Right kidney (tissue), 1 donor: Measurements from ENCODE around the gene NLRP9.

Experiments
- DNase-seq: peaks from one replicate; pipeline ENCODE4 v3.0.0-alpha.2; 2016

NLRP9 gene

DNA sequence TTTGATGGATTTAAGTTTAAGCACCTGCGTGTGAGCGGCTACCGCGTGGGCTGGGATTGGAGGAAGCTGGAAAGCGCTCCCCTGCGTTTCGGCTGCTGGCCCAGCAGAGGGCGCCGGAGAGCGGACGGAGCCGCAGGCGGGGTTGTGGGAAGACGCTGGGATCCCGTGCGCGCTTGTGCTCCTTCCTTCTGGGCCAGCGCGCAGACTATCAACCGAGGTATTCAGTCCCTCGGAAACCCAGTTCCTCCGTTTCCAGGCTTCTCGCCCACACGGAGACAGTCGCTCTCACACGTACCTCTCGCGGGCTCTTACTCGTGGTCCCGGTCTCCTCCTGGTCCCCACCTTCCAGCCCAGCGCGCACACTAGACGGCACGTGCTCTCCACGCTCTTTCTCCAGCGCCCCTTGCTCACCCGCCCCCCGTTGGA lies 34.4 kb downstream of the NLRP9 start:
- peak; percentile 44 for DNase-seq

DNA sequence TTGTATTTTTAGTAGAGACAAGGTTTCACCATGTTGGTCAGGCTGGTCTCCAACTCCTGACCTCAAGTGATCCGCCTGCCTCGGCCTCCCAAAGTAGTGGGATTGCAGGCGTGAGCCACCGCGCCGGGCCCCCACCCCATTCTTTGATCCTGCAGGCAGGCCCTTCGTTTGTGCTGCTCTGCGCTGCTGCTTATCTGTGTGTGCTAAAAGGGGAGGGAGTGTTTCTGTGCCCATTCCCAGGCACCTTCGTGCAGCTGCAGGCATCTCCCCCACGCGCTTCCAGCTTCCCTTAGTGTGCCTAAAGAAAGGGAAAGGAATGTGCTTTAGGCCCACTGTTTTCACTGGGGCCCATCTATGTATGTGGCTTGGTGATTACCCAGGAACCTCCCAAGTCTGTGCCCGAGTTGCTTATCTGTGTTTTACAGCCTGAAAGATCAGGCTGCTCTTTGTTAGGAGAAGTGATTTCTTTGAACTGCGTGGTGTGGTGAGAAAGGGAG lies 36.0 kb downstream of the NLRP9 start:
- no peak for DNase-seq

DNA sequence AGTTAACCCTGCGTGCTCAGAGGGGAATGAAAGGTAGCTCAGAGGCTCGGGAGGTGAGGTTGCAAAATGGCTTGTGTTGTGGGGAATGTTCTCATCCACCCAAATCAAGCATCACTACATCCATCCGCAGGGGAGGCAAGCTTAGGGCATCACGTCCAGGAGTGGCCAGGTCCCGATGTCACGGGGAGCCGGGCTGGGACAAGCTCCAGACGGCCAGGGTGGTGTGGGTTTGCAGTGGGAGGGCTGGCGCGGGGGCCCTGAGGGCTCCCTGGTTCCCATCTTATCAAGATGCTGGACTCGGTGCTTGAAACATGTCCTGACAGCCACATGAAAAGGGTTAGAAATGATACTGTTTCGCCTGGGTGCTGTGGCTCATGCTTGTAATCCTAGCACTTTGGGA lies 37.4 kb downstream of the NLRP9 start:
- no peak for DNase-seq

DNA sequence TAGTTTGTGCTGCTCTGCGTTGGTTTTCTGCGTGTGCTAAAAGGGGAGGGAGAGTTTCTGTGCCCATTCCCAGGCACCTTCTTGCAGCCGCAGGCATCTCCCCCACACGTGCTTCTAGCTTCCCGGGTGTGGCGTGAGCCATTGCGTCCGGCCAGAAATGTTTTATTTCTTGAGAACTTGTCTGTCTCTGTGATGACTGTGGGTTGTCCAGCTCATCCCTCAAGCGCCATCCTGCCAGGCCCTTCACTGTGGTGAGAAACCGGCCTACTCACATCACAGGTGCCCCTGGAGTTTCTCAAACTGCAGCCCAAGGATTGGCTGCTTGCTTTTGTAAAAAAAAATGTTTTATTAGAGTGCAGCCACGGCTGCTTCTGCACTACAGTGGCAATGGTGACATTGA lies 39.0 kb downstream of the NLRP9 start:
- no peak for DNase-seq

DNA sequence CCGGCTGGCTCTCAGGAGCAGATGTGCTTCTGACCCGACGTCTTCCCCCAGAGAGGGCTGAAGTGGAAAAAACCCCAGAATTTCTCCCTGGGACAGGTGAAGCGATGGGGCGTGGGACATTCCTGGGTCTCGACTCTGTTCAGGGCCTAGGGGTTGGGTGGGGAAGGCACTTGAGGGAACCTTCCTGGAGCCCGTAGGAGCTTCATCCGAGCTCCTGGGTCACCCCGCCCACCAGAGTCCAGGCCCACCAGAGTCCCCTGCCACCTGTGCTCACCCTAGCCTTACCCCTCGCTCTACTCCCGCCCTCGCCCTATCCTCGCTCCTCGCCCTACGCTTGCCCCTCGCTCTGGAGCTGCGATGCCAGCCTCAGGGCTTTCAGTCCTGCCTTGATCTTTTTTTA lies 39.9 kb downstream of the NLRP9 start:
- DNase-seq: no peak

DNA sequence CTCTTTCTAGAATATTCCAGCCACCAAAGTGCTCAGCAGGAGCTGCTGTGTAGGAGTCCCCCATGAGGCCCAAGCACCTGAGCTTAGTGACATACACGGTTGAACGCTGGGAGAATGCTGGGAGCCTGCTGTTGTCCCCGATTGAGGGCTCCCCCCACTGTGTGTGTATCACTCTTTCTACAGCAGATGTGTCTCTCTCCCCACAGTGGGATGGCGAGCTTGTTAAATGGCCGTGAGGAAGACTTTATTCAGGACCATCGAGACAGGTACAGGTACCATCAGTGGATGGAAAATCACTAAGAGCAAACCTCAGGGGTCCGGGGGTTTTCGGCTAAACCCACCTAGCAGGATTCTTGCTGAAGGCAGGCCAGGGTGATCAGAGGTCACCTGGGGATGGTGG lies 40.5 kb downstream of the NLRP9 start:
- no peak for DNase-seq

DNA sequence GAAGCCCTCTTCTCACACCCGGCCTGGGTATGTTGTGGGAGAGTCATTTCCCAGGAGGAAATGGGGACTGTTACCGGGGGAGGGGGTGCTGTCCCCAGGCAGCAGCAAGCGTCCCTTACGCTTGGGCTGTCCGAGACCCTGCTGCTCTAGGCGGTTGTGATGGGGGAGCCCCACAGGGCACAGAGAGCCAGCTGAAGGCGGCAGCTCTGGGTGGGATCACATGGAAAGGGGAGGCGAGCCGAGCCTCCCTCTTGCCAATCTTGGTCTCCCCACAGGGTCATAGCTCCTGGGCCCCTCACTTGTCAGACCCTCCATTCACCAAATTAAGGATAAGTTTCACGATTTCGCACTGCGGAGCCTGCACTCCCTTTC lies 41.1 kb downstream of the NLRP9 start:
- DNase-seq: no peak

DNA sequence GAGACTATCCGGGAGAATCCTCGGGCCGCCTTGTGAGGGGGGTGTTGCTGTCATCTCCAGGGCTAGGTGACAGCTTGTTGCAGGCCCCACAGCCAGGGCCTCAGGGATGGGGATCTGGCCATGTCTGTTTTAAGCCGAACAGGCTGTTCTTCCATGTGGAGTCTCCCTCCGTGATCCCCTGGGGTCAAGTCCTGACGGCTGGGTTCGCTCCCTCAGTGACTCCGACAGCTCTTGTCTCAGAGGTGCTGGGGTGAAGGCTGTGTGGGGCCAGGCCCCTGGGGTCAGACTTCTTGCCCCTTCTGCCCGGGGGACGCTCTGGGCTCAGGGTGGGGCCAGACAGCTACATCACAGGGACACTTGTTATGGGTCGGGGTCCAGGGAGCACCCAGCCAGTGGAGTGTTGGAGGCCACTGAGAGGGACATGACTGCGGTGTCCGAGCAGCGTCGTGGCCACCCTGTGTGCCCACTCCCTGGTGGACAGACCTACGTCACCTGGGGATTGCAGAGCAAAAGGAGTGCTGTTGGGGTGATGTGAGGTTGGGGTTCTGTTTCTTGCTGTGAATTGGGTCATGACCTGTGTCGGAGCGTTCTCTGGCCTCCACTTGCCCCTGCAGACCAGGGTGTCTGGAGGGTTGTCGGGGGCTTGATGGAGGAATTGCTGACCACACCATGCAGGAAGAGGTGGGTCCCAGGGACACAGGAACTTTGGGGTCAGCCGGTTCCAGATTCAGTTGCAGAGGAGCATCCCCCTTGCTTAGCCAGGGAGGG lies 41.7 kb downstream of the NLRP9 start:
- DNase-seq: no peak

DNA sequence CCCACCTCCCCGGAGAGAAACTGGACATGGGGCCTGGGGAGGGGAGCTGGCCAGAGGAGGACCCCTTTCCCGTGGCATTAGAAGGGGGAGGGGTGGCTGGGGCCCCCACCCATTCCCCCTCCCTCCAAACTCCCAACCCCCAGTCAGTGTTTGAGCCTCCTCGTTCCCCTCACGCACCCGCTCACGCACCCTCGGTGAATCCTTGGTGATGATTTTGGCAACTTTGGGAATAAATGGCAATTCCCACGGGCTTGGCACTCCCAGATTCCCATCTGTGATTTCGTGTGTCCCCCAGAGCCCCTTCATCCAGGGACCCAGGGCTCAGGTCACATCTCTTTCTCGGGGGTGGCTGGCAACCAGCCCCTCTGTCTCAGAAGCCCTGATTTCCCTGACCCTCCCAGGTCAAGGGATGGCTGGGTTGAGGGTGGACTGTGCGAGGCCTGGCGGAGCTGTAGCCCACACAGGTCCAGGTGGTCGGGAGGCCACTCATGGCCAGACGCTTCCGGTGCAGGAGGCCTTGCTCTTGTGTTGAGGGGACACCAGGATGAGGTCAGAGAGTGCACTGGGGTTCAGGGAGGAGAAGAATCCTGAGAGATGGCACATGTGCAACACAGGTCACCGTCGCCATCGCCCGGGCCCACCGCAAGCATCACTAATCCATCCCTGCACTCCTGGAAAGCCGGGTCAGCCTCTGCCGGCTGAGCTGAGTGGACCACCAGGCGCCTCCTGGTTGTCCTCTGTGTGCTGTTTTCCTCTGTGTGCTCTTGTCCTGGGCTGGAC lies 42.5 kb downstream of the NLRP9 start:
- no peak for DNase-seq

DNA sequence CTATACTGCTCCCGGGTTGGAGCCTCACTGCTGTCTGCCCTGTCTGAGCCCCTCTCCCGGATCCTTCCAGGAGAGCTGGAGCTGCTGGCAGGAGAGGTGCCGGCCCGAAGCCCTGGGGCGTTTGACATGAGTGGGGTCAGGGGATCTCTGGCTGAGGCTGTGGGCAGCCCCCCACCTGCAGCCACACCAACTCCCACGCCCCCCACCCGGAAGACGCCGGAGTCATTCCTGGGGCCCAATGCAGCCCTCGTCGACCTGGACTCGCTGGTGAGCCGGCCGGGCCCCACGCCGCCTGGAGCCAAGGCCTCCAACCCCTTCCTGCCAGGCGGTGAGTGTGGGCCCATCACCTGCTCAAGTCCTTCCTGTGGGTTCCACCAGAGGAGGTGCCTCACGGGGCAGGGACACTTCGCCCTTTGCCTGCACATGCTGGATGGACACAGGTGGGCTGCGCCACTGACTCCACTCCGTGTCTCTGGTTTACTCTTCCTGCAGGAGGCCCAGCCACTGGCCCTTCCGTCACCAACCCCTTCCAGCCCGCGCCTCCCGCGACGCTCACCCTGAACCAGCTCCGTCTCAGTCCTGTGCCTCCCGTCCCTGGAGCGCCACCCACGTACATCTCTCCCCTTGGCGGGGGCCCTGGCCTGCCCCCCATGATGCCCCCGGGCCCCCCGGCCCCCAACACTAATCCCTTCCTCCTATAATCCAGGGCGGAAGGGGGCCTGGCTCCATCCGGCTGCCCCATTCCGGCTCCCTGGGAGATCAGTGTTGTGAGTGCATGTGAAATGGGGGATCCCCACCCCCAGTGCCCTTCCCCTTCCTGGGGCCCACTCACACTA lies 43.3 kb downstream of the NLRP9 start:
- no peak for DNase-seq

DNA sequence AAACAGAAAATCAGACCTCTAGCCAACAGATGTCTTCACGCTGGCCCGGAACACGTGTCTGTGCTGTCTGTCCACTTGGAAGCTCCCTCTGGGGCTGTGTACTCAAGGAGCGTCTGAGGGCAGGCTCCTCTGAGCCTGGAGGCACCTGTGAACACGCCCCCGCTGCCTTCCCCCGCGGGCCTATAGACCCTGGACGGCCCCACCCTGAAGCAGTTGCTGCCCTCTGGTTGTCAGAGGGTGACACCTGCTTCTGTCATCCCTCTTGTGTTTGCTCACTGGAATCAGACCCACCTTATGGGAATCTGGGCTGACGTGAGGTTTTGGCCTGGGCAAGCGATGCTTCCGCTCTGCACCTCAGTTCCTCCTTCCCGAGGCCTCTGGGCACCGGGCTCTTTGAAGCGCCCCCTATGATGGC lies 44.0 kb downstream of the NLRP9 start:
- no peak for DNase-seq

DNA sequence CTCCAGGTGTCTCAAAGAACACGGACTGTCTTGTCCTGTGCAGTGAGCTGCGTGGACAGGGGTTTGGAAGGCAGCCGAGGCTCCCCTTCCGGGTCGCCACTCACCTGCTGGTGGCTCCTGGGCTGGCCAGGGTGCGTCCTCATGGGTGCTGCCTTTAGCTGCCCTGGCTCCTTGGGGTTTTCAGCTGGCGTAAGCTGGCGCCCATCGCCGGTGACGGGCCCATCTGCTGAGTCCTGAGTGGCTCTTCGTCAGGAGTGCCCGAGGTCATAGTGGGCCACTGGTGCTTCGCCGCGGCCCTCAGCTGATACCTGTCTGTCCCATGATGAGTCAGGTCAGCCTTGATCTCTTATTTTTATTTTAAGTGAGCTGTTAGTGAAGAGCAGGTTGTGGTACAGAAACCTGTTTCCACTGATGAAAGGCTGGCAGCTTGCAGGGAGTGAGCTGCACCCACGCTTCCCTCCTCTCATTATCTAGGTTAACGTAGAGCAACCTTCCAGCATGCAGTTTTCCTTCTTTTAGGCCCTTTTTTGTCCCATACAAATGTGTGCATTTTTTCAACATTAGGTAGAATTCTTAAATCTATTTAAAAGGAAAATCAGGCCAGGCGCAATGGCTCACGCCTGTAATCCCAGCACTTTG lies 44.7 kb downstream of the NLRP9 start:
- DNase-seq: no peak

DNA sequence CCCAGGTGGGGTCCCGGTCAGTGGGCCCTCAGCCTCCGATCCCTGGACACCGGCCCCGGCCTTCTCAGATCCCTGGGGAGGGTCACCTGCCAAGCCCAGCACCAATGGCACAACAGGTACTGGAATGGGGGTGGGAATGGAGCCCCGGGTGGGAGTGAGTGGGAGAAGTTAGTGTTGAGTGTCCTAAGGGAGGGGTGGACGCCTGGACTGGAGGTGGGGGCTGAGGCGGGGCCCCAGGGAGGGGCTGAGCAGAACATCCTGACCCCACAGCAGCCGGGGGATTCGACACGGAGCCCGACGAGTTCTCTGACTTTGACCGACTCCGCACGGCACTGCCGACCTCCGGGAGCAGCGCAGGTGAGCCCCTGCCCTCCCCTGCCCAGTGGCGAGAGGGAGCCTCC lies 45.5 kb downstream of the NLRP9 start:
- DNase-seq: no peak

DNA sequence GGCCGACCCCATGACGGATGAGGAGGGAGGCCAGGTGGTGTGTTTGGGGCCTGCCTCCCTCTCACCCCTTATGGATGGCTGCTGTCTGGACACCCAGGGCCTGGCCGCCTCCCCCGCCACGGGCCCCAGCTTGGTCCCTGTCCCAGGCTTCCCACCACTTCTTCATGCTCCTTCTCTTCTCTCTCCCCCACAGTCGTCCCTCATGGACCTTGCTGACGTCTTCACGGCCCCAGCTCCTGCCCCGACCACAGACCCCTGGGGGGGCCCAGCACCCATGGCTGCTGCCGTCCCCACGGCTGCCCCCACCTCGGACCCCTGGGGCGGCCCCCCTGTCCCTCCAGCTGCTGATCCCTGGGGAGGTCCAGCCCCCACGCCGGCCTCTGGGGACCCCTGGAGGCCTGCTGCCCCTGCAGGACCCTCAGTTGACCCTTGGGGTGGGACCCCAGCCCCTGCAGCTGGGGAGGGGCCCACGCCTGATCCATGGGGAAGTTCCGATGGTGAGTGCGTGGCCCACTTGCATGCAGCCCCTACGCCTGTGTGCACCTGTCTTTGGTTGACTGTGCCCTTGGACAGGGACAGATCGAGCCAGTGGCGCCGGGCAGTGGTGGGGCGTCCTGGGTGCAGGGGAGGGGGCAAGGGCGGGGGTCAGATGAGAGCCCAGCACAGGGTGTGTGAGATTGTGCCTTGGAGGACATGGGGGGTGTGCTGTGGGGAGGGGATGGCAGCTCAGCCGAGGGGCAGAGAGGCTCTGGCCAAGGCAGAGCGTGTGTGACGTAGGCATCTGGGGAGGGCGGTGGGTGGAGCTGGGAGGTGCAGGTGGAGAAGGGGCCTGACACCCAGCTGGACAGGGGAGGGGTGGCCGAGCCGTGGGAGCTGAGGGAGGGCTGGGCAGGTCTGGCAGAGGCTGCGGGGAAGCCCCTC lies 46.4 kb downstream of the NLRP9 start:
- DNase-seq: no peak

DNA sequence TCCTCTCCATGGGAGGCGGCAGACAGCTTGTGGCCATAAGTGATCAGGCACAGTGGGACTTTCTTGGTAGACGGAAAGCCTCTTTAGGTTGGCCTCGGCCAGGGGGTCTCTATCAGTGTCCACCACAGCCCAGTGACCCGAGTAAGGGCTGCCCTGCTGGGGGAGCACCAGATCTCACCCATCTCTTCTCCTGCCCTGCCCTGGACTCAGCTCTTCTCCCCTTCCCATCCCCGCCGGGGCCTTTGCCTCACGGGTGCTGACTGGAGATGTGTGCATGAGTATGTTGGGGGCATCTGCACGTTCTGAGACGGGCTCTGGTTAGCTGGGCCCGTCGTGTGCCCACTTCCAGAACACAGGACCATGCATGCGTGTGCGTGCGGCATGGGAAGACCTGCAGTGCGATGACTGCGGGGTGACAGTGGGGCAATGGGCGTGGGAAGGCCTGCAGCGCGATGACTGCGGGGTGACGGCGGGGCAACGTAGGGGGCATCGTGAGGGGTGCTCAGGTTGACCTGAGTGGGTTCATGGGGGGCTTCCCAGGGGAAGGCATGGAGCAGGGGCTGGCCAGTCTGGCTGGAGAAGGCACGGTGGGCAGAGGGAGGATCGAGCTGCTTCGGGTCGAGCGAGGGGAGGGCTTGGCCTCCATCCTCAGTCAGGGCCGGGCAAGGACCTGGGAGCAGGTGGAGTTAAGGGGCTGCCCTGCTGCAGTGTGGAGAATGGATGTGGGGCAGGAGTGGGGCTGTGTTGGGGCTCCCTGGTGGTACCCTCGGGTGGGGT lies 47.2 kb downstream of the NLRP9 start:
- DNase-seq: no peak

DNA sequence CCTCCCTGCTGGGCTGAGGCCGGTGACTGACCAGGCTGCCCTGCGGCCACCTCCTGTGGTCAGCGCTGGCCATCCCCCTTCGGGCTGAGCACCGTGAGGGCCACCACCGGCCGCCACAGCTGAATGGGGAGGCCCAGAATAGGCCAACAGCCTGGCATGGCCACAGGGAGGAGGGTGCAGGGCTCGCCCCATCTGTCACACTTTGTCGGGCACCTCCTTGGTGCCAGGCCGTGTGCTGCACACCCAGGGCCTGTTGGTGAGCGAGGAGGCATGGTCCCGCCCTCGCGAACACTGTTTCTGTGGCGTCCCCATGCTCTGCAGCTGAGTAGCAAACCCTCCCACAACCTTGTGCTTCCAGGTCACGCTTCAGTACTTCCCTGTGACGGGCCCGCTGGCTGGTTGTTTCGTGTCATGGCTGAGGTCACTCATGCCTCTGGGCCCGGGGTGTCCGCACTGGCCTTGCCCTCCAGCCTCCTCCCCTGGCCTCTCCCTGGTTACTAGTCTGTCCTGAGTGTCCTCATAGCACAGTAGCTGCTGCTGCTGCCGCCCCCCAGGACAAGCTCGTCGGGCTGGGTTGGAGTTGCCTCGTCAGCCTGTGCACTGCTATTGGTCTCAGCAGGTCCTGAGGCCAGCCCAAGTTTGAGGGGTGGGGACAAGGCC lies 48.0 kb downstream of the NLRP9 start:
- DNase-seq: no peak

DNA sequence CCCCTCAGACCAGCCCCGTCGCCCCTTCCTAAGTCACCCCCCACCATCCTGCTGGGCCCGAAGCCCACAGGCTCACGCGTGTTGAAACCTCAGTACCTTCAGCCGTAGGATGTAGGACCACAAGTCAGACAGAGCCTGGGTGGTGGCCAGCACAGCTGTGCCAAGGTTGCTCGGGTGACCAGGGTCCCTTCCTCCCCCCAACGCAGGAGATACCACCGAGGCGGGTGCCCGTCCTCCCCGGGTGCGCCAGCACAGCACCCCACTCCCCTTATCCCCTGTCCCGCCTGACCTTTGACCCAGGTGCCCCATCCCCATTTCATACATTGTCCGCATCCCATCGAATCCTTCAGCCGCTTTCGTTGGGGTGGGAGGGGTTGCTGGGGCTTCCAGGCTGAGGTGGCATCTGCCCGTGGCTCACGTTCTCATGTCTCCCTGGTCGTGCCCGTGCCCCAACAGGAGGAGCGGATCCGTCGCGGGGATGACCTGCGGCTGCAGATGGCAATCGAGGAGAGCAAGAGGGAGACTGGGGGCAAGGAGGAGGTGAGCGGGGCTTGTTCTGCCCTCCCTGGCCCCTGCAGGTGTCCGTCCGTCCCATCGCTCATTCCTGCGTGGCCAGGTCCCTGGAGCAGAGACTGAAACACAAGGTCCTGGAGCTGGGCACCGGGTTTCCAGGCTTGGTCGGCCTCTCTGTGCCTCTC lies 48.6 kb downstream of the NLRP9 start:
- no peak for DNase-seq

DNA sequence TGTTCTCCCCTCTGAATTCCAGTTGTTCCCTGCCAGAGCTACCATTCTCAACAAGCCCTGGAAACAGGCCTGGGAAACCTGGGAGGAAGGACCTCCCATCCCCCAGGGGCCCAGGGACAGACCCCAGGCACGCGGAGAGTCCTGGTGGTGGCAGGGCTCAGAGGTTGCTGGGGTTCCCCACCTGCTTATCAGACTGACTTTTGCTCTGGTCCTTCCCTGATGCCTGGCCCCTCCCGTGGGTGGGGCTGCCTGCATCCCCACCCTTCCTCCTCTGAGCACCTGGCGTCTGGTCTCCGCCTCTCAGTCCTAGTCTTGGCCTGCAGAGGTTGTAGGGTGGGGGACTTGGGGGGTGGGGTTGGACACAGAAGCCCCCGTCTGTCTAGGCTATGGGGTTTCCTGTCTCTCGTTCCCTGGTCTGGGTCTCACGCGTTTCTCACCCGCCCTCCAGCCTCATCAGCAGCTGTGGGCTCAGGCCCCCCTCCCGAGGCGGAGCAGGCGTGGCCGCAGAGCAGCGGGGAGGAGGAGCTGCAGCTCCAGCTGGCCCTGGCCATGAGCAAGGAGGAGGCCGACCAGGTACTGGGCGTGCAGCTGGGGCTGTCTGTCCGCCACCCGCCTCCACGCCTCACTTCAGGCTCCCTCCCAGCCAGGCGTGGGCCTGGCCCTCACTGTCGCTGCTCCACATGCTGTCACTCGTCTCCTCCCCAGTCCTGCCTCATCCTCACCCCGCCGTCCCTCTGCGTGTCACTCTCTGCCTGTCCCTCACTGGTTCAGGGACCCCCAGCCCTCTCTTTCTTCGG lies 49.6 kb downstream of the NLRP9 start:
- no peak for DNase-seq
